Ovary (tissue), 9 donors: ENCODE measurements around the gene TNNT2. TPM values are rescaled to one million over a fixed set of nuclear protein-coding genes. Genes with fewer than 3 reads are reported as not detected.

Experiments used
- DNase-seq, 5 donors: peaks; one replicate each; pipeline ENCODE4 v3.0.0-alpha.2; 2019 to 2020
- H3K27ac ChIP-seq, 2 donors: fragments of 200-600 bp; one replicate each; pipeline versions ENCODE4 v1.5.1 to v1.8.0; 2019 to 2022
- H3K27me3 ChIP-seq: fragments of 200-600 bp; one replicate; pipeline ENCODE4 v1.8.0; 2022
- H3K36me3 ChIP-seq: fragments of 200-600 bp; sonication (generic); one replicate; pipeline ENCODE4 v1.5.1; 2019
- H3K4me1 ChIP-seq: one replicate; pipeline ENCODE4 v1.8.1; 2013; ENCODE audit warnings: mild to moderate bottlenecking, moderate library complexity; ENCODE audit not compliant: insufficient read depth
- H3K4me3 ChIP-seq: fragments of 200-600 bp; sonication (generic); one replicate; pipeline ENCODE4 v1.5.1; 2017
- H3K9me3 ChIP-seq, 2 donors: fragments of 200-600 bp in 1 of 2; sonication (generic) in 1 of 2; one replicate each; pipeline versions ENCODE4 v1.5.1 to v1.8.1; 2013 to 2019; ENCODE audit warnings: mild to moderate bottlenecking in 1 of 2, moderate library complexity in 1 of 2
- EP300 ChIP-seq: sonication (generic); formaldehyde crosslinking; IDR thresholded peaks from one replicate; pipeline ENCODE4 v1.6.1; 2017; ENCODE audit warnings: antibody characterized with exemption
- POLR2A ChIP-seq: fragments of 450-650 bp; IDR thresholded peaks from one replicate; pipeline ENCODE4 v1.6.1; 2017; ENCODE audit warnings: antibody characterized with exemption, mild to moderate bottlenecking, moderate library complexity
- WGBS, 3 donors: extraction: QIAGEN DNeasy Blood & Tissue Kit in 1 of 3; methylation state at CpG; one replicate each; pipeline versions ENCODE4 v1.1.5 to v1.1.7; 2013 to 2017; 5-methylcytosine and 5-hydroxymethylcytosine counted together
- intact Hi-C, 4 donors: fragments of 100-400 bp; cut with DNase I; formaldehyde crosslinking; loops; one replicate each; pipeline versions ENCODE4 v1.11.0 to v1.15.1; 2022 to 2023
- polyA plus RNA-seq, 2 donors: library from polyadenylated mRNA; stranded (reverse); fragments of 200-250 nt in 1 of 2; fragments of 350-450 nt in 1 of 2; fragmentation: Illumina TruSeq in 1 of 2; extraction: RNeasy Lipid Tissue Mini Kit (QIAGEN cat#74804) in 1 of 2; gene quantifications; one replicate each; pipeline ENCODE4 v1.2.3, GENCODE V29; 2013 to 2014
- total RNA-seq, 7 donors: library from RNA; depleted of rRNA in 2 of 7; stranded (reverse); fragments of >200 nt in 2 of 7; fragmentation: NEBNext Ultra II Directional in 3 of 7; extraction: Animal tissue kit (Norgen Biotek cat#: 25700) in 3 of 7; gene quantifications; one replicate each; pipeline versions ENCODE4 v1.1.0 to v1.2.4, GENCODE V29; 2016 to 2023
- TF ChIP-seq, protein P1 (sequence below), 3 donors: fragments of 450-650 bp in 2 of 3; fragments of 200-600 bp in 1 of 3; IDR thresholded peaks; one replicate each; pipeline versions ENCODE4 v1.5.1 to v1.8.0; 2016 to 2022; ENCODE audit warnings: antibody characterized with exemption in 3 of 3, mild to moderate bottlenecking in 1 of 3
- donor health status: DM: no; HTN: no; CAD: no; lungs with moderate emphysema.
- donor health status: DM: no; HTN: no; CAD: no.
- donor health status: Bipolar disorder and iron deficiency.
- donor health status: DM: yes; HTN: yes; CAD: no.
- donor health status: DM: no; HTN: no; CAD: no.
- donor health status: DM: yes; HTN: yes; CAD: no.

TNNT2 gene
- total and polyA plus RNA-seq, 9 donors: 0.11 to 2.8 (median 1.1) TPM; not detected in 1

GRCh38 chr1:201331166-201331565 lies 46.3 kb downstream of the TNNT2 start:
- intact Hi-C loops: no loop called here
- Histone ChIP-seq H3K27ac (no peak overlapping the region), H3K4me1 (no peaks in the 10 kb centered on the region), H3K36me3 (no peaks in the 10 kb centered on the region), H3K4me3 (no peak overlapping the region), H3K9me3 (no peaks in the 10 kb centered on the region), H3K27me3 (no peaks in the 10 kb centered on the region)
- no peak for TF ChIP-seq EP300
- TF ChIP-seq, protein P1, sequence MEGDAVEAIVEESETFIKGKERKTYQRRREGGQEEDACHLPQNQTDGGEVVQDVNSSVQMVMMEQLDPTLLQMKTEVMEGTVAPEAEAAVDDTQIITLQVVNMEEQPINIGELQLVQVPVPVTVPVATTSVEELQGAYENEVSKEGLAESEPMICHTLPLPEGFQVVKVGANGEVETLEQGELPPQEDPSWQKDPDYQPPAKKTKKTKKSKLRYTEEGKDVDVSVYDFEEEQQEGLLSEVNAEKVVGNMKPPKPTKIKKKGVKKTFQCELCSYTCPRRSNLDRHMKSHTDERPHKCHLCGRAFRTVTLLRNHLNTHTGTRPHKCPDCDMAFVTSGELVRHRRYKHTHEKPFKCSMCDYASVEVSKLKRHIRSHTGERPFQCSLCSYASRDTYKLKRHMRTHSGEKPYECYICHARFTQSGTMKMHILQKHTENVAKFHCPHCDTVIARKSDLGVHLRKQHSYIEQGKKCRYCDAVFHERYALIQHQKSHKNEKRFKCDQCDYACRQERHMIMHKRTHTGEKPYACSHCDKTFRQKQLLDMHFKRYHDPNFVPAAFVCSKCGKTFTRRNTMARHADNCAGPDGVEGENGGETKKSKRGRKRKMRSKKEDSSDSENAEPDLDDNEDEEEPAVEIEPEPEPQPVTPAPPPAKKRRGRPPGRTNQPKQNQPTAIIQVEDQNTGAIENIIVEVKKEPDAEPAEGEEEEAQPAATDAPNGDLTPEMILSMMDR (IDR thresholded peaks at IDR 0.05): no peak
- TF ChIP-seq POLR2A: no peak
- 83 to 88% (median 84%) methylated on average over 7 of the region's 7 CpGs for WGBS, 3 donors
- no peak for DNase-seq

- H3K4me1 ChIP-seq: no peaks in the 10 kb centered on the region
- H3K27me3 ChIP-seq: no peaks in the 10 kb centered on the region
- H3K27ac ChIP-seq: no peak overlapping the region
- WGBS, 3 donors: 85 to 100% (median 98%) methylated on average over 2 of the region's 2 CpGs
- TF ChIP-seq EP300 (no peak), POLR2A (no peak)
- TF ChIP-seq, protein P1 (IDR thresholded peaks at IDR 0.05): no peak
- no peaks in the 10 kb centered on the region for H3K9me3 ChIP-seq
- H3K36me3 ChIP-seq: no peaks in the 10 kb centered on the region
- no peak overlapping the region for H3K4me3 ChIP-seq
- intact Hi-C loops: no loop called here
- no peak for DNase-seq
Observed at GRCh38 chr1:201330541-201330940, 46.9 kb downstream of the TNNT2 start.

- WGBS, 3 donors: 57 to 78% (median 68%) methylated on average over 4 of the region's 4 CpGs
- Histone ChIP-seq H3K27ac (no peak overlapping the region), H3K4me3 (no peak overlapping the region), H3K36me3 (no peaks in the 10 kb centered on the region), H3K4me1 (no peaks in the 10 kb centered on the region), H3K27me3 (no peaks in the 10 kb centered on the region), H3K9me3 (no peaks in the 10 kb centered on the region)
- TF ChIP-seq, protein P1 (IDR thresholded peaks at IDR 0.05): no peak
- TF ChIP-seq EP300: no peak
- TF ChIP-seq POLR2A: no peak
- DNase-seq: no peak
- intact Hi-C loops: no loop called here
Observed at GRCh38 chr1:201329801-201330200, 47.7 kb downstream of the TNNT2 start.

DNA sequence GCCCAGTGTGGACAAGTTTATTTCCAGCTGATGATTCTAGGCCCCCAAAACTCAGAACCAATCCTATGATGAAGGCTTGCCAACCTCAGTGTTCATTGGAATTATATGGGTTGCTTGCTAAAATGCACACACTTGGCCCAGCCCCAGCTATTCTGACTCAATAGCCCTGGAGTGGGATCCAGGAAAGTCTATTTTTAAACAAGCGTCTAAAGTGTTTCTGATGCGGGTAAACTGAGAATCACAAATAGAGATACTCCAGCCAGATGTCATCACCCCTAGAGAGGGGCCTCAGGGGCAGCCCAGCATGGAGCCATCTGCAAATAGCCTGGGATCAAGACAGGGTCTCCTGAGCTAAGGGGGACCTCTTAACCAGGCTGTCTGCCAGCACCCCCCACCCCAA lies 48.2 kb downstream of the TNNT2 start:
- 44 to 54% (median 50%) methylated on average over 2 of the region's 2 CpGs for WGBS, 3 donors
- intact Hi-C loops: no loop called here
- no peak overlapping the region for H3K4me3 ChIP-seq
- no peak for DNase-seq
- no peak overlapping the region for H3K27ac ChIP-seq
- no peaks in the 10 kb centered on the region for H3K27me3 ChIP-seq
- TF ChIP-seq EP300 (no peak), POLR2A (no peak)
- TF ChIP-seq, protein P1 (IDR thresholded peaks at IDR 0.05): no peak
- no peaks in the 10 kb centered on the region for H3K9me3 ChIP-seq
- no peaks in the 10 kb centered on the region for H3K4me1 ChIP-seq
- no peaks in the 10 kb centered on the region for H3K36me3 ChIP-seq

DNA sequence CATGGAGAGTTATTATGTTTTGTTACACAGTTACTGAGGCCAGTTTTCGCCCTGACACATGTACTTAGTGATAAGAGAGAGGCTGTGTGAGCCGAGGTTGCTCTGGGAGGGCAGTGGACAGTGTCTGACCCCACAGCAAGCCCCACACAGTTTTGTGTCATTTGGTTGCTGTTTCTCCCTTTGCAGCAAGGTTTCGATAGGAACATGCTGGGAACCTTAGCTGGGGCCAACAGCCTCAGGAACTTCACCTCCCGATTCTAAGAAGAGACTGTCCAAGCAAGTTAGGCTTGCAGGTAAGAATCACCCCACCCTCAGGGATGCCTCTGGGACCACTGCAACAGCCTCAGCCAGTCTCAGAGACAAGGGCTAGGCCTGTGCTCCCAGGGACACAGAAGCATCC lies 48.9 kb downstream of the TNNT2 start:
- TF ChIP-seq, protein P1 (IDR thresholded peaks at IDR 0.05): no peak
- TF ChIP-seq POLR2A: no peak
- TF ChIP-seq EP300: no peak
- no peak overlapping the region for H3K27ac ChIP-seq
- intact Hi-C loops: no loop called here
- H3K9me3 ChIP-seq: no peaks in the 10 kb centered on the region
- no peak overlapping the region for H3K4me3 ChIP-seq
- 55 to 66% (median 63%) methylated on average over 4 of the region's 4 CpGs for WGBS, 3 donors
- H3K36me3 ChIP-seq: no peaks in the 10 kb centered on the region
- H3K4me1 ChIP-seq: no peaks in the 10 kb centered on the region
- no peak for DNase-seq
- no peaks in the 10 kb centered on the region for H3K27me3 ChIP-seq
